HG03354 (cell line): ENCODE results near the gene ITGA11.
"Not testable (repeated sequence)": the region's sequence is repeated elsewhere in the genome, so short reads cannot be mapped to it uniquely, and the experiment has no call there.

Source experiments
- ATAC-seq: cut with Tn5 transposase; IDR thresholded peaks from one replicate; pipeline ENCODE4 v1.9.1; 2021; ENCODE audit warnings: mild to moderate bottlenecking; ENCODE audit not compliant: unreplicated experiment, poor library complexity, severe bottlenecking

The ITGA11 gene

GRCh38 chr15:68399096-68400065, 32.6 kb downstream of the ITGA11 start:
- no peak for ATAC-seq

GRCh38 chr15:68397999-68398398, 34.0 kb downstream of the ITGA11 start:
- ATAC-seq: not testable (repeated sequence)

- ATAC-seq: no peak
Measured at GRCh38 chr15:68396068-68396467, 35.9 kb downstream of the ITGA11 start.

DNA sequence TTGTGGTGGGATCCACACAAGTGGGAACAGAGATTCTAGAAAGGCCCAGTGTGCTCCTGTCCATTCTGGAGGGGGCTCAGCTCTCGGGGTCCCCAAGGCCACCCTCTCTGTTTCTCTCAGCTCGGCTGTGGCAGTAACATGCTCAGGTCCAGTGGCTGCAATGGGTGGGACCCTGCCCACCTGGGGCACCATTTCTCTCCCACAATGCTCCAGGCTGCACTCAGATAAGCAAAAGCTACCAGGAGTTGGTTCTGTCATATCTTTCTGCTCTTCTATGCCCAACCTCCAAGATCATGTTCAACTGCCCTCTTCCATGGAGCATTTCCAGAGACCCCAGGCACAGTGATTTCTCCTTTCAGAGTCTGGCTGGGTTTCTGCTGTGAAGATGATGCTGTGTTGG, 40.8 kb downstream of the ITGA11 start:
- ATAC-seq: no peak

- ATAC-seq: no peak
Measured at GRCh38 chr15:68389936-68390817, 41.8 kb downstream of the ITGA11 start.

GRCh38 chr15:68389041-68389930, 42.7 kb downstream of the ITGA11 start:
- ATAC-seq: no peak

GRCh38 chr15:68387381-68388143, 44.4 kb downstream of the ITGA11 start:
- no peak for ATAC-seq

DNA sequence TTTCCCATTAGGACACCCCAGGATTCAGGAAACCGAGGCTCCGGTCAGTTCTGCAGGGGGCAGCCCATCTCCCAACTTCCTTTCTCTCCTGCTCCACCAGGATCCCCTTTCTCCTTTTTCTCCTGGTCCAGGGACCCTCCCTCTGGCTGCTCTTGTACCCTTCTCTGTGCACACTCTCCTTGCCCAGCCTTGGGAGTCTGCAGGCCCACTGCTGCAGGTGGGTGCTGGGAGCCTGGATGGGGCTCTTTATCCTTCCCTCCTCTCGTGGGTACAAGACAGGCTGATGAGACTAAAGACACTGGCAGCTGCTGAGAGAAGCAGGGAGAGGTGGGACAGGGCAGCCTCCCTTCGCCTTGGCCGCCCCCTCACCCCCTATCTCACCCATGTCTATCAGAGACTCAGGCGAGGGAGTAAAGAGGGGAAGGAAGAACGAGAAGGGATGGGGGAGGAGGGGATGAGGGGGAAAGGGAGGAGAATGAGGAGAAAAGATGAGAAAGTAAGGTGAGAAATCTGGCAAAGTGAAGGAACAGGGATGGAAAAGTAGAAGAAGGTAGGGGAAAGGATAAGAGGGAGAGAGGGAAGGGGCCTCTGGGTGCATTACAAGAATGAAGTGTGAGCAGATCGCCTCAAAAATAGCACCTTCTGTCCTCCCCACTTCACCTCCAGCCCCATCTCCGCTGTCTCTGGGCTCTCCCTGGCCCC, 45.2 kb downstream of the ITGA11 start:
- ATAC-seq: no peak

- no peak for ATAC-seq
Measured at GRCh38 chr15:68385671-68386586, 46.0 kb downstream of the ITGA11 start.

DNA sequence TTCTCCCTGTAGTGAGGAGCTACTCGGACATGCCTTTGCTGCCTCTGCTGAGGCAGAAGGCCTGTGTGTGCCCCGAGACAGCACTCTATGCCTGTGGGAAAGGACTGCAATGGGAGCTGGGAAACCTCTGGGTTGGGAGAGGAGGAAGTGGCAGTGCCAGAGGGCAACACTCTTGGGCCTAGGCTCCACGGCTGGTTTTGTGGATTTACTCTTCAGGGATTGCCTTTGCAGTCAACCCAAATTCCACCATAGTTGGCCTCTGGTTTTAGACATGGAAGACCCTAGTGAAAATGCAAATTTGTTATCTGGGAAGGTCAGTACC, 46.8 kb downstream of the ITGA11 start:
- ATAC-seq: no peak

DNA sequence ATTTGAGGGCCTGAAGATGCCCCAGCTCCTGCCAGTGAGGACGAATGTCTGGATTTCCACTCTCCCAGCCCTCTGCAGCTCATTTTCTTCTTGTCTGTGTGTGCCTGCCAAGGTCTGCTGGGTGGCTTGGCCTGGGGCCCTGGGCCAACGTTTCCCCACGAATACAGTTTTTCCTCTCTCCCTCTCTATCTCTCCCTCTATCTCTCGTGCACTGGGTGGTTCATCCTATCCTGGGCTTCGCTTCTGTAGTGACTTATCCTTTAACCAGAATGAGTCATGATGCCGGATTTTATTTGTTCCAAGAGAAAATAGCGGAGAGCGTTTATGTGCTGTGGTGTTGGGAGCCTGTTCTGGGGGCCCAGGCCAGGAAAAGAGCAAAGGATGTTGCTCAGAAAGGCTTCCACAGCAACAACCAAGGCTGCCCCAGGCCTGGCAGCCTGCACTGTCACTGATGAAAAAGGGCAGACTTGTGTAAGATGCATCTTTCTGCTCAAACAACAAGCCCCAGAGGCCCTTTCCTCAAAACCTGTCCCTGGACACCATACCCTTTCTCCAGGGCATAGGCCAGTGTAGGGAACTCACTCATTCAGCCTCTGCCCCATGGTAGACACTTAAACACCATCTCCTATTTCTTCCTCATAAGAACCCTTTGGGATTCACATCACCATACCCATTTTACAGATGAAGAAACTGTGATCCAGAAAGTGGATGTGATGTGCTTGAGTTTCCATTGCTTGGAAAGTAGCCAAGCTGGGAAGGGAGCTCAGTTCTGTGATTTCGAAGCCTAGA, 47.3 kb downstream of the ITGA11 start:
- ATAC-seq: no peak

- no peak for ATAC-seq
Measured at GRCh38 chr15:68383161-68384074, 48.5 kb downstream of the ITGA11 start.

- no peak for ATAC-seq
Measured at GRCh38 chr15:68382286-68383007, 49.5 kb downstream of the ITGA11 start.

DNA sequence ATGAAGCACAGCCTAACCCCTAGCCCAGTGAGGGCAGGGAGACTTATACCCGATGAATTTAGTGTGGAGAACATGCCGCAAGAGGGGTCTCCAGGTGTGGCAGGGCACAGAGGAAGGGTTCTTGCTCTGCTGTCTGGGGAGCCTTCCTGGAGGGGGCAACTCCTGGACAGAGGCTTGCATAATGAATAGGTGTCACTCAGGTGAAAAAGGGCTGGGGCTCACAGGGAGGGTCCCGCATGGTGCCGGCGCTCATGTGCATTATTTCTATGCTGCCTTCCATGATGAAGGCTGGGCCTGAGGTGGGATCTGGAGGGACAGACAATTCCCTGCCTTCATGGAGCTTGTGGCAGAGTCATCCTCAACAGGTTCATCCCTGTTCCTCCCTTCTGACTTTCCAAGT, 51.5 kb downstream of the ITGA11 start:
- no peak for ATAC-seq

- ATAC-seq: no peak
Measured at GRCh38 chr15:68379759-68380290, 52.1 kb downstream of the ITGA11 start.
